Transverse colon (tissue), 4 donors: ENCODE measurements around the gene CEBPB. TPM values are rescaled to one million over a fixed set of nuclear protein-coding genes. Genes with fewer than 3 reads are reported as not detected.

ENCODE experiments used
- DNase-seq: peaks from one replicate; pipeline ENCODE4 v3.0.0-alpha.2; 2019
- H3K27ac ChIP-seq, 4 donors: fragments of 200-600 bp; sonication (generic); 2 replicates each; pipeline ENCODE4 v1.5.1; 2016 to 2018; ENCODE audit warnings: inconsistent platforms in 4 of 4
- H3K27me3 ChIP-seq: fragments of 200-600 bp; sonication (generic); 2 replicates; pipeline ENCODE4 v1.5.1; 2017; ENCODE audit warnings: inconsistent platforms
- H3K36me3 ChIP-seq, 4 donors: fragments of 200-600 bp; sonication (generic); 2 replicates each; pipeline ENCODE4 v1.5.1; 2017 to 2019; ENCODE audit warnings: inconsistent platforms in 4 of 4
- H3K4me1 ChIP-seq, 4 donors: fragments of 200-600 bp; sonication (generic); 2 replicates each; pipeline ENCODE4 v1.5.1; 2017 to 2020; ENCODE audit warnings: inconsistent platforms in 4 of 4
- H3K4me3 ChIP-seq, 4 donors: fragments of 200-600 bp; sonication (generic); 1 replicate in 1 of 4; 2 replicates in 3 of 4; pipeline versions ENCODE4 v1.5.1 to v1.6.1; 2017 to 2019; ENCODE audit warnings: inconsistent platforms in 4 of 4
- H3K9me3 ChIP-seq, 2 donors: fragments of 200-600 bp; sonication (generic); 2 replicates each; pipeline ENCODE4 v1.5.1; 2017 to 2019; ENCODE audit warnings: inconsistent platforms in 2 of 2
- EP300 ChIP-seq: sonication (generic); formaldehyde crosslinking; IDR thresholded peaks from one replicate; pipeline ENCODE4 v1.6.1; 2017; ENCODE audit warnings: antibody characterized with exemption, low read depth
- POLR2A ChIP-seq: fragments of 450-650 bp; IDR thresholded peaks from one replicate; pipeline ENCODE4 v1.6.1; 2016; ENCODE audit warnings: antibody characterized with exemption, mild to moderate bottlenecking, moderate library complexity
- POLR2AphosphoS5 ChIP-seq, 3 donors: sonication (generic); formaldehyde crosslinking; IDR thresholded peaks; one replicate each; pipeline ENCODE4 v1.6.1; 2016; ENCODE audit warnings: antibody characterized with exemption in 3 of 3
- WGBS, 2 donors: methylation state at CpG; one replicate each; pipeline ENCODE4 v1.1.5; 2018; ENCODE audit warnings: low coverage in 1 of 2; 5-methylcytosine and 5-hydroxymethylcytosine counted together
- in situ Hi-C, 4 donors: fragments of 200-750 bp; cut with MboI; loops; one replicate each; pipeline versions ENCODE4 v1.15.0 to v1.15.1; 2017; ENCODE audit warnings: low sequenced_read_pairs in 3 of 4, low pct_ligation_motif_present in 1 of 4, low pct_unique_long_range_greater_than_20kb in 1 of 4
- intact Hi-C: fragments of 100-400 bp; cut with DNase I; formaldehyde crosslinking; loops from one replicate; pipeline ENCODE4 v1.15.1; 2023; ENCODE audit warnings: low total_unique reads
- total RNA-seq, 4 donors: library from RNA; depleted of rRNA; stranded (reverse); fragments of >200 nt; gene quantifications; one replicate each; pipeline ENCODE4 v1.1.0, GENCODE V29; 2016
- TF ChIP-seq, protein P1 (sequence below), 5 experiments: fragments of 200-600 bp in 3 of 5; fragments of 450-650 bp in 2 of 5; sonication (generic) in 3 of 5; IDR thresholded peaks; 1 replicate in 2 of 5; 2 replicates in 3 of 5; pipeline ENCODE4 v1.5.1; 2016 to 2017; ENCODE audit warnings: antibody characterized with exemption in 5 of 5, inconsistent platforms in 3 of 5, mild to moderate bottlenecking in 2 of 5, moderate library complexity in 1 of 5

Gene CEBPB
- total RNA-seq, 4 donors from 2014 or later: 26.1 to 78.9 (median 57.1) TPM

DNA sequence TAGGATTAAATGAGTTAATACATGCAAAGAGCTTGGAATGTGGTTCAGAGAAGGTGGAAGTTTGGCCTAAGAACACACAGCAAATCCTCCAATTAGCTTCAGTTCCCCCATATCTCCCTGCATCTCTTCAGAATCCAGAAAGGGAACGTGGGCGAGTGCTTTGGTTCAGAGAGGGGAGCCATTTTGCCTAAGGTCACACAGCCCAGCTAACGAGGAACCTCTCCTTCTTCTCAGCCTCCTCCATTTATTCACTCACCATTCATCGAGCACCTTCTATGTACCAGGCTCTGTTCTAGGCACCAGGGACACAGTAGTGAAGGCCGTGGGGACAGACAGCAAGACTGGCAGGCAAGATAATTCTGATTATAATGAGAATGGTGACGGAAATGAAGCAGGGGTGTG is 2.3 kb upstream of the CEBPB start:
- DNase-seq: no peak
- in situ Hi-C loops: loop anchor here (5.0 to 25.0 kb wide), 5 partner anchors 274 to 549 kb away; partner anchors contain the start of gene PARD6B (in 1 of the 4)
- Histone ChIP-seq H3K4me1 (peaks cover 0 to 27% (median 18%) of the 10 kb centered on the region in 4 donors), H3K9me3 (no peaks in the 10 kb centered on the region), H3K36me3 (no peaks in the 10 kb centered on the region), H3K27ac (no peak overlapping the region), H3K4me3 (no peak overlapping the region), H3K27me3 (no peaks in the 10 kb centered on the region)
- intact Hi-C loops: no loop called here
- no peak for TF ChIP-seq POLR2AphosphoS5 (IDR thresholded peaks at IDR 0.05)
- TF ChIP-seq POLR2A: no peak
- no peak for TF ChIP-seq EP300
- TF ChIP-seq, protein P1, sequence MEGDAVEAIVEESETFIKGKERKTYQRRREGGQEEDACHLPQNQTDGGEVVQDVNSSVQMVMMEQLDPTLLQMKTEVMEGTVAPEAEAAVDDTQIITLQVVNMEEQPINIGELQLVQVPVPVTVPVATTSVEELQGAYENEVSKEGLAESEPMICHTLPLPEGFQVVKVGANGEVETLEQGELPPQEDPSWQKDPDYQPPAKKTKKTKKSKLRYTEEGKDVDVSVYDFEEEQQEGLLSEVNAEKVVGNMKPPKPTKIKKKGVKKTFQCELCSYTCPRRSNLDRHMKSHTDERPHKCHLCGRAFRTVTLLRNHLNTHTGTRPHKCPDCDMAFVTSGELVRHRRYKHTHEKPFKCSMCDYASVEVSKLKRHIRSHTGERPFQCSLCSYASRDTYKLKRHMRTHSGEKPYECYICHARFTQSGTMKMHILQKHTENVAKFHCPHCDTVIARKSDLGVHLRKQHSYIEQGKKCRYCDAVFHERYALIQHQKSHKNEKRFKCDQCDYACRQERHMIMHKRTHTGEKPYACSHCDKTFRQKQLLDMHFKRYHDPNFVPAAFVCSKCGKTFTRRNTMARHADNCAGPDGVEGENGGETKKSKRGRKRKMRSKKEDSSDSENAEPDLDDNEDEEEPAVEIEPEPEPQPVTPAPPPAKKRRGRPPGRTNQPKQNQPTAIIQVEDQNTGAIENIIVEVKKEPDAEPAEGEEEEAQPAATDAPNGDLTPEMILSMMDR (IDR thresholded peaks at IDR 0.05): no peak
- WGBS, 2 donors: 98 to 100% methylated on average over 6 of the region's 6 CpGs

DNA sequence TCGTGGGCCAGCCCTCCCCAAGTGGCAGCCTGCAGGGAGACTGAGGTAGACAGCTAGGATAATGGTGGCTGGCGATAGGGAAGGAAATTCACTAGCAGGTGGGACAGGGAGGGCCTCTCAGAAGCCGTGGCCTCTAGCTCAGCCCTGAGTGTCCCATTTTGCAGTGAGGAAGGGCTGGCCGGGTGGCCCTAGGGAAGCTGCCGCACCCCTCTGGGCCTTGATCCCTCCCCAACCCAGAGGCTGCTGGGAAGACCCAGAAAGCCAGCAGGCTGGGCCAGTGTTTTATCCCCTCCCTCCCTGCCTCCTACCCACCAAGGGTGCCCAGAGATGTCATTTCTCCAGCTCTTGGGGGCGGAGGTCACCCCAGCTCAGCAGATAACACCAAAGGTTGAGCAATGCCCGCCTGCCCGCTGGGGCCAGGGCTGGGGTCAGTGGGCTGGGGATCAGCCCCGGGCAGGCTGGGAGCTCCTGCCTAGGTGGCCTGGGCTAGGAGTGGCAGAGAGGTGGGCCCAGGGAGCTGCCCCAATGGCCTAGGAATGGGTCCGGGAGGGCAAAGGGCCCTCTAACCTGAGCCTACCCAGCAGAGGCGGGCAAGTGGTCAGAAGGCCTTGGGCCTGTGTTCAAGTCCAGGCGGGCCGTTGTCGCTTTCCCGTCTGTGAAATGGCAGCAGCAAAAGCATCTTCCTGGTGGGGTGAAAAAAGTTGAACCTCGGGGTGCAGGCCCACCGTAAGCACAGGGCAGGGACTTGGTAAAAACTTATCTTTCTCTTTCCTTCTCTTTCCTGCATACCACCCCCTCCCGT is 1.6 kb upstream of the CEBPB start:
- no peak for DNase-seq
- intact Hi-C loops (no loop called here), in situ Hi-C loops (loop anchor here (5.0 to 25.0 kb wide), 5 partner anchors 273 to 548 kb away; partner anchors contain the start of gene PARD6B (in 1 of the 4))
- Histone ChIP-seq H3K27ac (peak overlapping the region in 3 of 4 donors; percentile 98 to 99 (median 99)), H3K4me1 (peaks cover 4 to 35% (median 25%) of the 10 kb centered on the region in 4 donors), H3K27me3 (no peaks in the 10 kb centered on the region), H3K9me3 (no peaks in the 10 kb centered on the region), H3K4me3 (no peak overlapping the region), H3K36me3 (no peaks in the 10 kb centered on the region)
- no peak for TF ChIP-seq POLR2AphosphoS5 (IDR thresholded peaks at IDR 0.05)
- no peak for TF ChIP-seq POLR2A
- TF ChIP-seq EP300: no peak
- TF ChIP-seq, protein P1 (IDR thresholded peaks at IDR 0.05): no peak
- 57 to 84% methylated on average over 2 to 18 of the region's 18 CpGs for WGBS, 2 donors

DNA sequence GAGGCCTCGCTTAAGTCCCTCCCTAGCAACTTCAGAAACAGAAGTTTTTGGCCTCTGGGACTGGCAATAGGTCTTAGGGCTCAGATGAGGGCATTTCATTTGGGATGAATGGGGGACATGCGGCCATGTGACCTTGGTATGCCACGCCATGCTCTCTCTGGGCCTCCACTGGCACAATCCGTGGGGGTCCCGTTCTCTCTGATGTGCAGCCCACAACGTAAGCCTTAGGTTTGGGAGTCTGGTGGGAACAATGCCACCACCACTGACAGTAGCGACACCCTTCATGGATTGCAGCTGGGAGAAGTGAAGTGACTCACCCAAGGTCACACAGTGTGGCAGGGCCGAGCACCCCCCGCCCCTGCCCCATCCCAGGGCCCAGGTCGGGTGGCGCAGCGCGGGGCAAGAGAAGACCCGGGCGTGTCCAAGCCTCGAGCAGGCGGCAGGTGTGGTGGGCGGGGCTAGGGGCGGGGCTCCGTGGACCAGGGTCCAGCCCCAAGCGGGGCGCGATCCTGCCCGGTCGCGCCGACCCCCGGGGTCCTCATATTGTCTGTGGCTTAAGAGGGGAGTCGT is 864 bp upstream of the CEBPB start:
- Histone ChIP-seq H3K9me3 (no peaks in the 10 kb centered on the region), H3K36me3 (no peaks in the 10 kb centered on the region), H3K4me1 (peaks cover 4 to 41% (median 30%) of the 10 kb centered on the region in 4 donors), H3K4me3 (peak overlapping the region; percentile 82 to 93 (median 90)), H3K27me3 (no peaks in the 10 kb centered on the region), H3K27ac (peak overlapping the region; percentile 98 to 100 (median 99))
- intact Hi-C loops (loop anchor here (1.0 to 5.0 kb wide), 3 partner anchors 103 to 271 kb away; no protein-coding TSS in a partner anchor), in situ Hi-C loops (loop anchor here (5.0 to 25.0 kb wide), 5 partner anchors 273 to 548 kb away; partner anchors contain the start of gene PARD6B (in 1 of the 4))
- 4 to 63% methylated on average over 11 to 12 of the region's 29 CpGs for WGBS, 2 donors
- DNase-seq: peak; percentile 88
- TF ChIP-seq, protein P1 (IDR thresholded peaks at IDR 0.05): no peak
- TF ChIP-seq POLR2A (no peak), POLR2AphosphoS5 (IDR thresholded peaks at IDR 0.05) (no peak), EP300 (no peak)

DNA sequence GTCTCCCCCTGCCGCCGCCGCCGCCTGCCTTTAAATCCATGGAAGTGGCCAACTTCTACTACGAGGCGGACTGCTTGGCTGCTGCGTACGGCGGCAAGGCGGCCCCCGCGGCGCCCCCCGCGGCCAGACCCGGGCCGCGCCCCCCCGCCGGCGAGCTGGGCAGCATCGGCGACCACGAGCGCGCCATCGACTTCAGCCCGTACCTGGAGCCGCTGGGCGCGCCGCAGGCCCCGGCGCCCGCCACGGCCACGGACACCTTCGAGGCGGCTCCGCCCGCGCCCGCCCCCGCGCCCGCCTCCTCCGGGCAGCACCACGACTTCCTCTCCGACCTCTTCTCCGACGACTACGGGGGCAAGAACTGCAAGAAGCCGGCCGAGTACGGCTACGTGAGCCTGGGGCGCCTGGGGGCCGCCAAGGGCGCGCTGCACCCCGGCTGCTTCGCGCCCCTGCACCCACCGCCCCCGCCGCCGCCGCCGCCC is 474 bp downstream of the CEBPB start:
- peak; percentile 75 for DNase-seq
- Histone ChIP-seq H3K4me3 (peak overlapping the region; percentile 82 to 93 (median 90)), H3K9me3 (no peaks in the 10 kb centered on the region), H3K27me3 (no peaks in the 10 kb centered on the region), H3K27ac (peak overlapping the region; percentile 98 to 100 (median 99)), H3K36me3 (no peaks in the 10 kb centered on the region), H3K4me1 (peaks cover 4 to 40% (median 32%) of the 10 kb centered on the region in 4 donors)
- intact Hi-C loops: loop anchor here (2.0 to 5.0 kb wide), 2 partner anchors 101 to 270 kb away; no protein-coding TSS in a partner anchor
- WGBS, 2 donors: no CpG with 5 or more reads among the region's 69 CpGs
- TF ChIP-seq, protein P1 (IDR thresholded peaks at IDR 0.05): no peak
- TF ChIP-seq POLR2AphosphoS5 (IDR thresholded peaks at IDR 0.05): peak in 1 of 3 donors; percentile 33
- in situ Hi-C loops: loop anchor here in 1 of 4 donors (25.0 kb wide), 1 partner anchor 546 kb away; the partner anchor contains the start of gene PARD6B
